MV-4-11 (cell line): ENCODE results near the gene EPHB1.
"Not testable (repeated sequence)": the region's sequence is repeated elsewhere in the genome, so short reads cannot be mapped to it uniquely, and the experiment has no call there.

ENCODE experiments used
- DNase-seq: peaks from one replicate; lab custom pipeline; 2025; lab: John Stamatoyannopoulos, UW

The EPHB1 gene

DNA sequence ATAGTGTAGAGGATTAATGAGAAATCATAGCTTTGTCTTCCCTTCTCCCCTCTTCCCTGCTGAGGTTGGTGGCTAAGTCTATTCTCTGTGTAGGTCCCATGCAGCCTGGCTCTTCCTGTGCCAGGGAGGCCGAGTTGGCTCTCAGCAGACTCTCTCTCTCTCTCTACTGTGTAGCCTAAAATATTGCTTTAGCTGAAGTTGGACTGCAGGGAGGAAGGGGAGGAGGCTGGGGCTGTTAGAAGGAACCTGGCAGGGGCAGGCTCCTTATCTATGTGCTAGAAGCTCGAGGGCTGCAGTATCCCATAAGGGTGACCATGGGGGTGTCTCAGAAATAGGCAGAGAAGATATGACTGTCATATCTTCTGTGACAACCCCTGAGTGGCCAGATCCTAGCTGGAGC is 160.8 kb downstream of the EPHB1 start:
- no peak for DNase-seq

DNA sequence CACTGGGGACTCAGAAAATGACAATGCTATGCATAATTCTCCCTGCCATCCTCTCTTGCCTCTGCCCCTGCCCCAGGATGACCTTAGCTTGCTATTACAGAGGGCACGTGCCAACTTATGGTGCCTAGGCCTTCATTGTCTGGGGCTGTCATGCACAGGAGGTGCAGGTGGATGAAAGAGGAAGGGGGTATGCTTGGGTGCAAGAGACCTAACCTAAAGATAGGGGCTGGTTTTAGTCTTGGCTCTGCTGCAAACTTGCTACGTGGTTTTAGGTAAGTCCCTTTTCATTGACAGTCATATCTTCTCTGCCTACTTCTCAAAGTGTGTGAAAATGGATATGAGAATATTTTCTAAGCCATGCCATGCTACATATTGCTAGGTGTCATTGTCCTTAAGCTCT is 161.3 kb downstream of the EPHB1 start:
- DNase-seq = no peak

DNA sequence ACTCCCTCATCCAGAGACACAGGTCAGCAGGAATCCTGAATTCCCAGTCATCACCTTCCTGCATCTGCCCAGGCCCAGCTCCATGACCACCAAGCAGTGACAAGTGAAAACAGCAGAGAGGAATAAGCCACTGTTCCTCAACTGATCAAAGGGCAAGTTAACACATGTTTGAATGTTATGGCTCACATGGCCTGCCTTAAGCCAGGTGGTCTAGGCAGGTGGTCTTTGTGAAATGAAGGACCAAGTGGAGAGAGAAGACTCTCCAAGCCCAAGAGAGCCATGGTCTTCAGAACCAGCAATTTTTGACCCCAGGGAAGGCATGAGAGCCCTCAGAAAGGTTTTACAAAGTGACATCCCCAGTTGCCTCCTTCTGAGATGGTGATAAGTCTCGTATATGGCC is 161.8 kb downstream of the EPHB1 start:
- no peak for DNase-seq

- no peak for DNase-seq
Observed at GRCh38 chr3:134959516-134959915, 164.5 kb downstream of the EPHB1 start.

DNA sequence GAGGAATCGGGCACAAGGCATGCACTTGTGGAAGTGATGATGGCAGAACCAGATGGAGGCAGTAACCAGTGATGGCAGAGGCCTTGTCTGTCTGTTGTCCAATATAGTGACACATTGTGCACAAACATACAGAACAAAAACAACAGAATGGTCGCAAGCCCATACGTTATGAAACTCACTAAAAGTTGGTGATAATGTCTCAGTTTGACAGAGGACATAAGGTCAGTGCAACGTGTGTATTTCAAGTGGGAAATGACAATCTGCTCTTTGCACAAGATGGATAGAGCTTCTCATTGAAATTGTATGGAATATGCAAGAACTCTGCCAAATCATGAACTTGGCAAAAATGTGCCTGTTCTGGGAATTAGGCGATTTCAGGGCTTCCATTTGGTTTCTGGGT is 169.2 kb downstream of the EPHB1 start:
- DNase-seq = no peak

GRCh38 chr3:134965865-134966481 is 170.9 kb downstream of the EPHB1 start:
- DNase-seq = no peak

- DNase-seq = no peak
Observed at GRCh38 chr3:134970895-134971294, 175.8 kb downstream of the EPHB1 start.

DNA sequence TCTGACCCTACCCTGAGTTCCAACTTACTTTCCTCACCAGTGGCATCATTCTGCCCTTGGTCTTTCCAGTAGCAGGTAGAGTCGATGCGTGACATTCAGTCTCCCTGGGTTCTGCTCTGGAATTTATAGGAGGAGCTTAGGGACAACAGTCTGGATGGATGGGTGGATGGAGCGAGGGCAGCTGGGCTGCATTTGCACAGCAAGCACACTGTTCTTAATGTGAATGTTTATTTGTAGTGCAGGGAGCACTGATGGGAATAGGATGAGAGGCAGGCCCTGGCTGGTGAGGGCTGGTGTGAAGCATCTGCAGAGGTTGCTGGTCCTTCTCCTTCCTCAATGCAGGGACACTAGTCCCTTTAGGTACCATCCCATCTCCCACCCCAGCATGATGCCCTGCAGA is 176.2 kb downstream of the EPHB1 start:
- DNase-seq = no peak

- not testable (repeated sequence) for DNase-seq
Observed at GRCh38 chr3:134971907-134972306, 176.8 kb downstream of the EPHB1 start.

- no peak for DNase-seq
Observed at GRCh38 chr3:134972836-134973455, 177.9 kb downstream of the EPHB1 start.

DNA sequence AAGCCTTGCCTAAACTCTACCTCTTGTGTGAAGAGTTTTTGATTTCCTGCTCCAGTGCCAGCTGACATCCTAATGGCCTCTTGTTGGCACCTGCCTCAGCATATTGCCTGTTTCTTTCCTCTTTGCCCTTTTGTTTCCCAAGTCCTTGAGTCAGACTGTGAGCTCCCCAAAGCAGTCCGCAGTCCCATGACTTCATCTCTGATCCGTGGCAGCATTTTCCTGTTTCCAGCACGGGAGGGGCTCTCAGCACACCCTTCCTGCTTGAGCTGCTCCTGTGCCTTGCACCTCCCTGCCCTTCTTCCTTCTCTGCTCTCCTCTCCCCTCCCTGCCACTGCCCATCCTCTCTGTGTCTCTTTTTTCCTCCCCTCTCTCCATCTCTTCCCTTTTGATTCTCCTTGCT is 179.6 kb downstream of the EPHB1 start:
- DNase-seq = no peak

DNA sequence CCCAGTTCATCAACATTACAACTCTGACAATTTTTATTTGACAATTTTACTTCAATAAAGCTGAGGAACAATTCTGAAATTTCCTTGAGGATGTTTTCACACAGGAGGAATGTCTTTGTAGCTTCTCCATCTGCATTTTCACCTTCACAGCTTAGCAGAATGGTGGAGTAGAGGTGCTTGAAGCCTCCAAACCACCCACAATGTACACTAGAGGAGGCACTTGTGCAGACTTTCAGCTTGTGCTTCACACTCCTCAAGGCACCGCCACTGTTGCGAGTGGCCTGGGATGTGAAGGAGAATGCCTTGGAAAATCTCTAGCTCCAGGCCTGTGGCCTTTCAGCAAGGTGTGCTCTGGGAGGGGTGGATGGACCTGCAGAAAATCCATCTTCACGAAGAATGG is 181.9 kb downstream of the EPHB1 start:
- no peak for DNase-seq

DNA sequence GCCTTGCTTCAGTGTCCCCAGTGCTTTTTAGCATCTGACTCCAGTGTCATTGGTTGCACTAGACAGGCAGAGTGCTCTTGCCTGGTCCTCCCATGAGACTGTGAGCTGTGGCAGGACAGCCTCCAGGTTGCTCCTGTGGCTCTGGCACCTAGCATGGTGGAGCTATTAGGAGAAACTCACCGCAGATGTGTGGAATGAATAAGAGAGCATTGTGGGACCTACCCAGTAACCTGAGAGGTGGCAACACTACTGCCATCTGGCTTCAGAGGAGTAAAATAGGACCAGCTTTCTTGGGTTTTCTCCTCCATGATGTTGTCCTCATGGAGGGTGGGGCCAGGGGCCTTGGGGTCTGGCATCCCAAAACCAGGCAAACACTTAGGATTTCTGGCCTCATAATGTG is 183.6 kb downstream of the EPHB1 start:
- no peak for DNase-seq

DNA sequence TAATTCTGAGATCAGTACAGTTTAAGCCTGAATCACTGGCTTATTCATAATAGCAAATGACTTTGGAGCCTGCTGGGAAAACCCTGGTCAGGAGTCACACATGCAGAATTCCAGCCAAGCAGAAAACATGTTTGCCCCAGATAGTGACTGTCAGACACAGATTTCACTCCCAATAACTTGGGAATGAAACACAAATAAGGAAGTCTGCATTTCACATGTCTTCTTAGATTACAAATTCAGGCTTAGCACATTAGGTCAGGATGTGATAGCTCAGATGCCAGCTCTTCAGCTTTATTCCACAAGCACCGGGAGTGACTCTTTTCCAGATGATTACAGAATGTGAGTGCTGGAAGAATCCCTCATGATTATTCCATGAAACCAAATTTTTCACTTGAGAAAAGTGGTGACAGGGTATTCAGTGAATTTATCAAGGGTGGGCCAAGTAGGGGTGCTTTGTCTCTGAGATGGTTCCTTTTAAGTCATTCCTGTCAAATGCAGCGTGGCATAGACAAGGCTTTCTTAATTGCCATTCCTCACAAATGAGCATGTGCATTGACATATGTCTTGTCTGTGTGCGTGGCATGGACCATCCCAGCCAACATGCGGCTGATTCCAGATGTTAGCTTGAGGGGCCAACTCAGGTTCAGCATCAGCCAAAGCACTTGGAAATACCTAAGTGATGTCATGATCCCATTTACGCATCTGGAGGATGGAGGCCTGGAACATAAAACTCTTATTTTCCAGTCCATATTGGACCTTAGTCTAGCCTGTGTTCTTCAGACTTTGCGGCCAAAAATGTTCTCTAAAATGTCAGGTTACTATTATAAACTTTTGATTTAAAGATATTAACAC is 191.0 kb downstream of the EPHB1 start:
- DNase-seq = no peak

DNA sequence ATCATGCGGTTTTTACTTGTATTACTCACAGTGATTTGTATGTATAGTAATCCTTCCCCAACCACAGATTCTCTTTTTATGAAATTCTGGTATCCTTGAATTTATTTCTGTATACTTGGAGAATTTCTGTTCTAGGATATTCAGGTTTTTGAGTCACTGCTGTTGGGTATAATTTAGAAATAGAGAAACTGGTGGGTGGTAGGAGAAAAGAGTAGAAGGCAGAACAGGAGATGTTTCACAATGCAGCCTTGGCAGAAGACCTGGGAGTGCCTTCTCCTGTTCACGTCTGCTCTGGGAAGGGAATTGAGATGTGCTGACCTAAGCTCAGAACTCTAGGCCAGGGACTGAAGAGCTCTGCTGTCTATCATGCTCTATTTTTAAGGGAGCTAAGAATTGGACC is 193.6 kb downstream of the EPHB1 start:
- no peak for DNase-seq

DNA sequence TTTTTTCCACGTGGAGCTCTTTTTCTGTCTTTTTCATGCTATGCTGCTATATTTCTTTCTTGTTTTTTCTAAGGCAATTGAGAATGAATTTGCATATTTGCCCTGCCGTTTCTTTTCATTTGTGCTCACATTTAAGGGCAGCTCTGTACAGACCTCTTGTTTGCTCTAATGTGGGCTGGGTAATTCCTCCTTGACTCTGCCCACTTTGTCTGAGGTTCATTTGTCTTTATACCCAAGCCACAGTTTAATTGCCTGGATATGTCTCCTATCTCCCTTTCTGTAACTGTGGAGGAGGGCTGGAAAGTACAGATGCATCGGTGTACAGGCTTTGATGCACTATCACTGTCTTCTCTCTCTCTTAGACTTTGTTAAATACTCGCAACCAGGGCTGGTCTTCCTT is 195.9 kb downstream of the EPHB1 start:
- no peak for DNase-seq

DNA sequence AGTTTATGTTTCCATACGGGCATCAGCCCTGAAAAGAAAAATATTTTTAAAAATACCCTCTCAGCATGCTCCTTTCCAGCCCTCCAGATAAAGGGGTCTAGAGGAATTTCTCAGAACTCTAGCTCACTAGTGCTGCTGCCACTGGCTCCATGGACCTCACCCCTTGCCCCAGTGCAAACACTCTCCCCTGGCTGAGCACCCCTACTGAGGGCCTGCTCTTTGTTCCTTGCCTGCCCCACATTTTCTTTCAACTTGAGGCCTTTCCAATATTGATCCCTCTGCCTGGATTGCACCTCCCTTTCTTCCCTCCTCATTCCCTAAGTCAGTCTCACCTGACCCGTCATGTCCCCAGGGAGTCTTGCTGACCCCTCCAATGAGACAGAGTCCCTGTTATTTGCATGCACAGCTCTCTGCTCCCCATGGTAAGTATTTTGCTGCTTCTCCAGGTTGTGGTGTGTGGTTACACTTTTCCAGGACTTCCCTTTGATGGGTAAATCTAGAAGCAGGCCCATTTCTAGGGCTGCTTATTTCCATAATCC is 196.5 kb downstream of the EPHB1 start:
- DNase-seq = no peak

GRCh38 chr3:134992180-134992579 is 197.1 kb downstream of the EPHB1 start:
- DNase-seq = peak; percentile 86

DNA sequence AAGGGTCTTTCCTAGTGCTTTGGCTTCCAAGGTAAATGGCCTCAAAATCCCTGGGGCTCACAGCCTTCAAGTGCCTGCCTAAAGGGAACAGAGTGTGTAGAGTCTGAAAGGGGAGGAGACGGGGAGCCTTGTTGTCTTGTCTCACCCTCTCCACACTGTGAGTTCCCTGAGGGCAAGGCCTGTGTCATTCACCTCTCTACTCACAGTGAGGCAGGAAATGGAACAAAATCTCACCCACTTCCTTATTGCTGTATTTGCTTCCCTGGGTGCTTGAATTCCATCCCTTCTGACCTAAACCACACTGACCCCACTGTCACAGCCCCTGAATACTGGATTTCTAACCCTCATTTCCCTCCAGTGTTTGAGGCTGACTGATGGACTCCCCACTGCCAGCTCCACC is 197.5 kb downstream of the EPHB1 start:
- peak; percentile 65 for DNase-seq

- DNase-seq = no peak
Observed at GRCh38 chr3:134993011-134993410, 198.0 kb downstream of the EPHB1 start.

GRCh38 chr3:134998158-134998557 is 203.1 kb downstream of the EPHB1 start:
- peak; percentile 15 for DNase-seq

DNA sequence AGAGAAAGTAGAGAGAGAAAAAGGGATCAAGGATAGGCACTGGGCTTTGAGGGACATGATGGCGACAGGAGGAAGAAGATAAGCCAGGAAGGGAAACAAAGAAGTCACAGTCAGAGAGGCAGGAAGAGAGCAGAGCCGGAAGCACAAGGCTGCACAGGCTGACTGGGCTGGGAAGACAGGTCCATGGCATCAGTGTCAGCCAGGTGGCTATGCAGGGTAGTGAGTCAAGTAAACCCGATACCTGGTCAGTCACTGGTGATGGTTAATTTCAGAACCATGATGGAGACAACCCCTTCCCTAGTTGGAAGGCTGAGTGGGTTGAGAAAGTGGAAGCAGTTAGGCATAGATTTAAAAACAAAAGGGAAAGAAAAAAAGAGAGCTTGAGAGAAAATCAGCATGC is 203.8 kb downstream of the EPHB1 start:
- DNase-seq = no peak

- DNase-seq = no peak
Observed at GRCh38 chr3:135000465-135000864, 205.4 kb downstream of the EPHB1 start.
